ENCODE data around the gene COL1A1. TPM values are rescaled to one million over a fixed set of nuclear protein-coding genes. Genes with fewer than 3 reads are reported as not detected.

COL1A1 gene
- polyA plus RNA-seq, 3 donors = not detected

GRCh38 chr17:50187394-50187725 is 14.1 kb downstream of the COL1A1 start:
- Histone ChIP-seq H3K9me3 (replicated peaks in 1 of 2; ENCODE audit: control insufficient read depth in 1 of 2, insufficient read depth in 1 of 2, low read length in 2 of 2) (no peaks in the 10 kb centered on the region), H3K79me2 (ENCODE audit: insufficient read depth, low read length) (no peaks in the 10 kb centered on the region), H3K9ac (ENCODE audit: insufficient read depth, low read length, poor library complexity, severe bottlenecking) (no peak overlapping the region), H2AFZ (ENCODE audit: insufficient read depth, low read depth, low read length, poor library complexity, severe bottlenecking) (no peak overlapping the region), H3K36me3 (replicated peaks in 1 of 2; ENCODE audit: control insufficient read depth in 1 of 2, insufficient read depth in 2 of 2, low read length in 2 of 2) (no peaks in the 10 kb centered on the region), H3K4me3 (replicated peaks in 1 of 3; ENCODE audit: low read depth in 2 of 3, low read length in 3 of 3) (no peak overlapping the region), H4K20me1 (ENCODE audit: insufficient read depth, low read length) (no peaks in the 10 kb centered on the region), H3K4me2 (replicated peaks; ENCODE audit: extremely low read depth, low read length, poor library complexity, severe bottlenecking) (no peak overlapping the region), H3K27me3 (ENCODE audit: control insufficient read depth in 2 of 2, insufficient read depth in 2 of 2, low read length in 2 of 2) (no peaks in the 10 kb centered on the region), H3K4me1 (ENCODE audit: control insufficient read depth in 1 of 2, insufficient read depth in 2 of 2, low read length in 2 of 2) (peaks cover 27 to 34% of the 10 kb centered on the region in 2 donors), H3K27ac (ENCODE audit: low read depth in 1 of 2, low read length in 2 of 2) (no peak overlapping the region)
- peaks cover 0 to 2% of the 10 kb centered on the region in 2 donors for H3K36me3 Mint-ChIP-seq
- 100% methylated on average over 3 of the region's 4 CpGs for WGBS (ENCODE audit: insufficient coverage)
- peaks cover 5 to 14% (median 9%) of the 10 kb centered on the region in 3 donors for H3K27me3 Mint-ChIP-seq (ENCODE audit: low read depth in 3 of 3)
- peaks cover 30% of the 10 kb centered on the region for H3K4me1 Mint-ChIP-seq
- no peak for TF ChIP-seq CTCF (IDR thresholded peaks at IDR 0.05)
- H3K27ac Mint-ChIP-seq = no peak overlapping the region
- intact Hi-C loops (cut with micrococcal nuclease) = no loop called here
- H3K4me3 Mint-ChIP-seq = no peak overlapping the region
- DNase-seq = no peak
- H3K9me3 Mint-ChIP-seq = peaks cover 0 to 2% (median 0%) of the 10 kb centered on the region in 7 donors

- peaks cover 0 to 2% (median 0%) of the 10 kb centered on the region in 7 donors for H3K9me3 Mint-ChIP-seq
- H3K79me2 ChIP-seq (ENCODE audit: insufficient read depth, low read length) = no peaks in the 10 kb centered on the region
- no peak overlapping the region for H3K9ac ChIP-seq (ENCODE audit: insufficient read depth, low read length, poor library complexity, severe bottlenecking)
- H3K4me2 ChIP-seq (replicated peaks; ENCODE audit: extremely low read depth, low read length, poor library complexity, severe bottlenecking) = no peak overlapping the region
- H3K4me3 Mint-ChIP-seq = no peak overlapping the region
- no peak for DNase-seq
- H3K27ac ChIP-seq (ENCODE audit: low read depth in 1 of 2, low read length in 2 of 2) = no peak overlapping the region
- H3K4me3 ChIP-seq (replicated peaks in 1 of 3; ENCODE audit: low read depth in 2 of 3, low read length in 3 of 3) = no peak overlapping the region
- peaks cover 5 to 14% (median 7%) of the 10 kb centered on the region in 3 donors for H3K27me3 Mint-ChIP-seq (ENCODE audit: low read depth in 3 of 3)
- no peaks in the 10 kb centered on the region for H3K36me3 ChIP-seq (replicated peaks in 1 of 2; ENCODE audit: control insufficient read depth in 1 of 2, insufficient read depth in 2 of 2, low read length in 2 of 2)
- 95% methylated on average over 16 of the region's 24 CpGs for WGBS (ENCODE audit: insufficient coverage)
- peaks cover 0 to 2% of the 10 kb centered on the region in 2 donors for H3K36me3 Mint-ChIP-seq
- H3K27me3 ChIP-seq (ENCODE audit: control insufficient read depth in 2 of 2, insufficient read depth in 2 of 2, low read length in 2 of 2) = no peaks in the 10 kb centered on the region
- H3K4me1 Mint-ChIP-seq = peaks cover 33% of the 10 kb centered on the region
- no peak for TF ChIP-seq CTCF (IDR thresholded peaks at IDR 0.05)
- no peak overlapping the region for H3K27ac Mint-ChIP-seq
- no peaks in the 10 kb centered on the region for H3K9me3 ChIP-seq (replicated peaks in 1 of 2; ENCODE audit: control insufficient read depth in 1 of 2, insufficient read depth in 1 of 2, low read length in 2 of 2)
- H3K4me1 ChIP-seq (ENCODE audit: control insufficient read depth in 1 of 2, insufficient read depth in 2 of 2, low read length in 2 of 2) = peaks cover 27 to 39% of the 10 kb centered on the region in 2 donors
- no peaks in the 10 kb centered on the region for H4K20me1 ChIP-seq (ENCODE audit: insufficient read depth, low read length)
- intact Hi-C loops (cut with micrococcal nuclease) = no loop called here
- no peak overlapping the region for H2AFZ ChIP-seq (ENCODE audit: insufficient read depth, low read depth, low read length, poor library complexity, severe bottlenecking)
Observed at GRCh38 chr17:50186661-50187393, 14.6 kb downstream of the COL1A1 start.

All from CD14-positive monocyte (primary cell).